ENCODE results near the gene OR10H4.
"Not testable (repeated sequence)": the region's sequence is repeated elsewhere in the genome, so short reads cannot be mapped to it uniquely, and the experiment has no call there.

The OR10H4 gene, protein sequence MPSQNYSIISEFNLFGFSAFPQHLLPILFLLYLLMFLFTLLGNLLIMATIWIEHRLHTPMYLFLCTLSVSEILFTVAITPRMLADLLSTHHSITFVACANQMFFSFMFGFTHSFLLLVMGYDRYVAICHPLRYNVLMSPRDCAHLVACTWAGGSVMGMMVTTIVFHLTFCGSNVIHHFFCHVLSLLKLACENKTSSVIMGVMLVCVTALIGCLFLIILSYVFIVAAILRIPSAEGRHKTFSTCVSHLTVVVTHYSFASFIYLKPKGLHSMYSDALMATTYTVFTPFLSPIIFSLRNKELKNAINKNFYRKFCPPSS

DNA sequence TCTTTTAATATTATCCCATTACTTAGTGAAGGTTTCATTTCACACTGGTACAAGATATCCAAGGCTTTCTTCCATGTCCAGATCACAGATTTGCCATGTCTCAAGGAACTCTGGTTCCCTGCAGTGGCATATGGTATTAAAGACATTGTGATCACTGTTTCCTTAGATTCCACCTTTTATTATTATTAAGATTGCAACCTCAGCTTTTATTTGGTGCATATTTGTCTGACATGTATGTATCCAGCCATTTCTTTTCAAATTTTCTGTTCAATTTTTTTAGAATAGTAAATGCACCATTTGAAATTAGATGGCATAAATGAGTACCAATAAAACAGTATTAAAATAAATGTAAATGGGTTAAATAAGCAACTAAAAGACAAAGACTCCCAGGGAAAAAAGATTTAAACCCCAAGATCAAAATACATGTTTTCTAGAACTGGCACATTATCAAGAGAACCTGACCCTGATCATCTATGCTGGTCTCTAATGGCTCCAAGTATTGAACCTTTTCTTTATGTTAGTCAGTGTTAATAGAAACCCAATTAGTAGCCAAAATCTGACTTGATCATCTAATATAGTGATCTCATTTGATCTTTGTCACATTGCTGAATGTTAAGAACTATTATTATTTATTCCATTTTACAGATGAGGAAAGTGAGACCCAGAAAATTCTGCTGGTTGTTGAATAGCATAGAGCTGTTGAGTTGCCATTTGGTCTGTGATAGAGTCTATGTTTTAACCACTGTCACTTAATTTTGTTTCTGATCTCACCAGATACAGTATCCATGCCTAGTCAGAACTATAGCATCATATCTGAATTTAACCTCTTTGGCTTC, at the start of gene OR10H4:
OR10H4 (plus strand) TSS at position 786 of the 836 bp plus-strand sequence; CDS start at position 786, 0 bp downstream.
- no peak for DNase-seq

DNA sequence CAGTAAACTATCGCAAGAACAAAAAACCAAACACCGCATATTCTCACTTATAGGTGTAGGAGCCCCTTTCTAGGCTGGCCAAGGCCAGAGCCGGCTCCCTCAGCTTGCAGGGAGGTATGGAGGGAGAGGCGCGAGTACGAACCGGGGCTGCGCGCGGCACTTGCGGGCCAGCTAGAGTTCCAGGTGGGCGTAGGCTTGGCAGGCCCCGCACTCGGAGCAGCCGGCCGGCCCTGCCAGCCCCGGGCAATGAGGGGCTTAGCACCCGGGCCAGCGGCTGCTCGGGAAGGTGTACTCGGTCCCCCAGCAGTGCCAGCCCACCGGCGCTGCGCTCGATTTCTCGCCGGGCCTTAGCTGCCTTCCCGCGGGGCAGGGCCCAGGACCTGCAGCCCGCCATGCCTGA, 49.2 kb upstream of the OR10H4 start:
- not testable (repeated sequence) for DNase-seq

DNA sequence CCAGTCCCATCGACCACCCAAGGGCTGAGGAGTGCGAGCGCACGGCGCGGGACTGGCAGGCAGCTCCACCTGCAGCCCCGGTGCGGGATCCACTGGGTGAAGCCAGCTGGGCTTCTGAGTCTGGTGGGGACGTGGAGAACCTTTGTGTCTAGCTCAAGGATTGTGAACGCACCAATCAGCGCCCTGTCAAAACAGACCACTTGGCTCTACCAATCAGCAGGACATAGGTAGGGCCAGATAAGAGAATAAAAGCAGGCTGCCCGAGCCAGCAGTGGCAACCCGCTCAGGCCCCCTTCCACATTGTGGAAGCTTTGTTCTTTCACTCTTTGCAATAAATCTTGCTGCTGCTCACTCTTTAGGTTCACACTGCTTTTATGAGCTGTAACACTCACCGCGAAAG, 48.8 kb upstream of the OR10H4 start:
- not testable (repeated sequence) for DNase-seq

DNA sequence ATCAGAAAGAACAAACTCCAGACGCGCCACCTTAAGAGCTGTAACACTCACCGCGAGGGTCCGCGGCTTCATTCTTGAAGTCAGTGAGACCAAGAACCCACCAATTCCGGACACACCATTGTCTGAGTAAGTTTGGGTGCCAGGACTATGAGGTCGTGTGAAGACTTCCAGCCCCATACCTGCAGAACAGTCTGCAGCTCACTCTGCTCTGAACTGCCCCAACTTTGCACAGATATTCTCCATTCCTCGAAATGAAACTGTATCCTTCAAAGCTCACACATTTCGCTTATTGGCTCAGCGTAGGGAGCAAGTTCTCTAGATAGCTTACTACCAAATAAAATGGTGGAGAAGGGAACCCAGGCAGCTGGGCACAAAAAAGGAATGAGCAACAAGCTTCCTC, 48.3 kb upstream of the OR10H4 start:
- DNase-seq = no peak

DNA sequence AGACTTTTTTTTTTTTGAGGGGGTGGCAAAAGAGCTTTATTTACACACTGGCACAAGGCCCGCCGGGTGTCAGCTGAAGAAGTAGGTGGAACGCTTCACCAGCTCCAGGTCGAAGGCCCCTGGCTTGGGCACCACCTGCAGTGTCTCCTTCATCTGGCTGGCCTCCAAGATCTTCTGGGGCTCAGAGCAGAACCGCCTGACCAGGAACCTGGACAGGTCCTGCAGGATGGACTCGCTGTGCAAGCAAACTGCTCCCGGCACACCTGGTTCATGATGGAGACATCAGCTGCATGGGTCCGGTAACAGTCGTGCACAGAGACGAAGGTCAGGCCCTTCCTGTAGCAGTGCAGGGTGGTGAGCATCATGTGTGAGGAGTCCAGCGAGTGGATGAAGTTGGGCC, 46.6 kb upstream of the OR10H4 start:
- DNase-seq = no peak

DNA sequence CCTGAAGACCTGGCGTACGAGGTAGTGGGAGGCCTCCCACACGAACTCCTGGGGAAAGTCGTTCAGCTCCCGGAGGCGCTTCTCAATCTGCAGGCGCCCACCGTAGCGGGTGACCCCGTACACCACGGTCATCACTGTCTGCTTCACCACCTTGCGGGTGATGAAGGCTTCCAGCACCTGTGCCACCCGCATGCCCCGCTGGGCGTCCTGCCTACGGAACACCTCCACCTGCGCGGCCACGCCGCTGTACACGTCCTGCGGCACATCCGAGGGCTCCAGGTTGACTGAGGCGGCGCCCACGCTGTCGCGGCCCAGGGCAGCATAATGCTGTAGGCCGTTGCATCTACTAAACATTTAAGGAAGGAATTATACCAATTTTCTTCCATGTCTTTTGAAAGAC, 45.9 kb upstream of the OR10H4 start:
- DNase-seq = not testable (repeated sequence)

DNA sequence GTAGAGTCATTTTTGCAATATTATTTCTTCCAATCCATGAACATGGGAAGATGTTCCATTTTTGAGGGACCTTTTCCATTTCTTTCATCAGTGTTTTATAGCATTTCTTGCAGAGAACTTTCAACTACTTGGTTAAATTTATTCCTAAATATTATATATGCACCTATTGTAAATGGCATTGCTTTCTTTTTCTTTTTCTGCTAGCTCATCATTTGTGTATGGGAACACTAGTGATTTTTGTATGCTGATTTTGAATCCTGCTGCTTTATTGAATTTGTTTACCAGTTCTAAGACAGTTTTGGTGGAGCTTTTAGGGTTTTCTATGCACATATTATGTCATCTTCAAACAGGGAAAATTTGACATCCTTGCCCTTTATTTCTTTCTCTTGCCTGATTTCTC, 43.8 kb upstream of the OR10H4 start:
- DNase-seq = no peak

DNA sequence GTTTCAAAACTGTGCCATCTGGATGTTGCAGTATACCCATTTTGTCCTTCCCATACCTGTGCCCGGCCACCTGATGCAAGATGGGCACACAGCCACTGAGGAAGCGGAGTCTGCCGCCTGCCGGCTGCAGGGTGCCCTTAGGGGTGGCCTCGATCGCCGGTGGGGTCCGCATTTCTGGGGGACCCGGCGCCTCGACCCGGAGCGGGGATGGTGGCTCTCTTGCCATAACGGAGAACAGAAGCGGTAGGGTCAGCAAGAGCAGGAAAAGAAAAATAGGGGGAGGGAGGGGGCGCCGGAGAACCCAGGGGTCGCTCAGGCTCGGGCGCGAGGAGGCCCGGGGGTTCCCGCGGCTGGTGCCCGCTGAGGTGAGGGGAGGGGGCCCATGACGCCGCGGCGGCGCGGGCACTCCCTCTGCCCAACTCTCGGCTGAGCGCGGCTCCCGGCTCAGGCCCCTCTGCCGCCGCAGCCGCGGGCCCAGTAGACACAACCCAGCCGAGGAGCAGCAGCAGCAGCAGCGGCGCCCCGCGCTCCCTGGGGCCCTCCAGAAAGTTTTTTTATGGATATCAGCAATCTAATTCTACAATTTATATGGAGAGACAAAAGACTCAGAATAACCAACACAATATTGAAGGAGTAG, 37.1 kb upstream of the OR10H4 start:
- no peak for DNase-seq

DNA sequence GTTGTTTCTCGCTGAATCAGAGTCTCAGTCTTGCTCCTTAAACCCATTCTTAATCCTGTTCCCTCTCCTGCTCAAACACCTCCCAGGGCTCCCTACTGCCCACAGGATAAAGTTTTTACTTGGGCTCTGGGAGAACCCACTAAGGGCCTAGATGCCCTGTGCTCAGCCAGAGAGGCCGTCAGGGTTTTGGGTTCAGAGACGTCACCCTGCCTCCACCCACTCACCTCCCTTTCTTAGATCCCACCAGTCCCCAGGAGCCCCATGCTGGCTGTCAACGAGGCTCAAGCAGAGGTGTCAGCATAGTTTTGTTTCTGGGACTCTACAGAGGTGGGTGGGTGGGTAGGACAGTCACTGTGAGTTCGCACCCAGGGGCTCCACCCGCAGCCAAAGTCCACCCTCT, 35.4 kb upstream of the OR10H4 start:
- DNase-seq = no peak

DNA sequence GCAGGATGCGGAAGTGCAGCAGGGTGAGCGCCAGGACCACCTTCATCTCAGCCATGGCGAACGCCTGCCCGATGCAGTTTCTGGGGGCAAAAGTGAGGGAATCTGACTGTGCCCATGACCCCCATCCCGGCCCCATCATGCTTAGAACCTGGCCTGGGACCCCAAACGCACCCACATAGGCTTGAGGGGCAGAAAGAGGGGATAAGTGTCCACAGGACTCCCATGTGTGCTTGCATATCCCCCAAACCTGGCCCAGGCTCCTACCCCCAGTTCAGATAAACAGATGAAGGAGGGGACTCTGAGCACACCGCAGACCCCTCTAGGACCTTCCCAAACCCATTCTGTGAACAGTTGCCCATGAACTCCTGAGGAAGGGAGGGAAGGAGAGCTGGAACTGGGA, 35.0 kb upstream of the OR10H4 start:
- DNase-seq = no peak

DNA sequence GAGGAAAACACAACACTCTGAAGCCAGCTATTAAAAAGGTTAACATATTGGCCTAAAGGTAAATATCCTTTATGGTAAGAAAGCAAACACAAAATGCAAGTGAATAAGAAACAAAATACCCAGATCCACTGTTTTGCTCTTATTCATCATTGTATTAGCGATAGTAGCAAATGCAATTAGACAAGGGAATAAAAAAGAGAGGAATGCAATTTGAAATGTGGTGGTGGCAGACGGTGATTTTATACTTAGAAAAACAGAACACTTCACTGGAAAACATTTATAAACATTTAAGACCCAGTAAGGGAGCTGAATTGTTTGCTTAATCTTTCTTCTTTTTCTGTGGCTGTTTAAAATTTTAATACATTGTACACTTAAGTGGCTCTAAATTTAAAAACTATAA, 33.7 kb upstream of the OR10H4 start:
- no peak for DNase-seq

DNA sequence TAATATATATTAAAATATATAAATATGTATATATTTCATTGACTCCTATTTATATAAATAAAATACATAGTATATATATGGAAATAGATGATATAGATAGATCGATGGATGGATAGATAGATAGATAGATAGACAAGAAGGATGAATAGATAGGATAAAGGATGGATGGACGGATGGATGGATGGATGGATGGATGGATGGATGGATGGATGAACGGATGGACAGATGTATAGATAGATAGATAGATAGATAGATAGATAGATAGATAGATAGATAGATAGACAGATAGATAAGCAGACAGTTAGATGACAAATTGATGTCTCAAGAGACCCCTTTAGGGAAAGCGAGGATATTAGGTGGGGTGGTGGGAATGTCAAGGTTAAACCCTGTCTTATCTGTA, 29.6 kb upstream of the OR10H4 start:
- no peak for DNase-seq

DNA sequence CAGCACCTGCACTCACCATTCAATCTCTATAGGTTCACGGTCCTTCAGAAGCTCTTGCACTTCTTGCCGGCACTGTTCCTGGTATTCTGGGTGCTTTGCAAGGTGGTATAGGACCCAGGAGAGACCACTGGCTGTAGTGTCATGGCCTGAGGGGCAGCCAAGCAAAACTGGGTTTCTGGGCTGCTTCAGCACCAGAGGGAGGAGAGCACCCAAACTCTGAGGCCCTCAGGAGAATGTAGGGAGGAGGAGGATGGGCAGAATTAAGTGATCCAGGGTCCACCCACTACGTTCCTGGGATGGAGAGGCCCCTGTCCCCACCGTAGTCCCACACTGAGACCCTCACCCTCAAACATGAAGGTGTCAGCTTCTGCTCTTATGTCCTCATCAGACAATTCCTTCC, 26.8 kb upstream of the OR10H4 start:
- no peak for DNase-seq

DNA sequence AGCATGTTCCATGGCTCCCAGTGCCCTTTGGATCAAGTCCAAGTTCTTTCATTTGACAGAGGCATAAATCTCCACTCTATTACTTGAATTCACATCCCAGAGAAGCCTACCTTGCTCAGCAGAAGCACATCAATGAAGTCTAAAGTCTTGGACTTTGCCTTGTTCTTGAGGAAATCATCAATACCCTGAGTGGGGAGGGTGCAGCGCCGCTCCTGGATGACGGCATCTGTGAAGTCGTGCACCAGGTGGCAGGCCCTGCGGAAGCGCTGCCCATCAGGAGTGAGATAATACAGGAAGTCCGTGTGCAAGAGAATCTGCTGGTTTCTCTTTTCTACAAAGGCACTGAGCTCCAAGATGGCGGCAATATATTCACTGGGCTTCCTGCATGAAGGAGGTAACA, 25.1 kb upstream of the OR10H4 start:
- DNase-seq = no peak

DNA sequence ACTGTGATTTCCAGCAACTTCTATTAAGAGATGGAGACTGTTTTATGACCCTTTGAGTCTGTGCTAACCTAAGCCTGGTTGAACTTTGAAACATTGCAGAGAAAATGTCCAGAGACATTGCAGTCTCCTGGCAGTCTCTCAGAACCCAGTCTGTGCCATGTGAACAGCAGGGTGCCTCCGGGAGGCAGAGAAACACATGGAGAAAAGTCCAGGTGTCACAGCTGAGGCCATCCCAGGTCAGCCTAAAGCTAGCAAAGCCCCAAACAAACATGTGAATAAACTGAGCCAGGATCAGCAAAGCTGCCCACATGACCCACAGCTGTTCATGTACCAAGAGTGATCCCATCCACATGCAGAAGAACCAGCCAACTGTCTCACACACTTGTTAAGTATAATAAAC, 22.3 kb upstream of the OR10H4 start:
- peak; percentile 53 for DNase-seq

DNA sequence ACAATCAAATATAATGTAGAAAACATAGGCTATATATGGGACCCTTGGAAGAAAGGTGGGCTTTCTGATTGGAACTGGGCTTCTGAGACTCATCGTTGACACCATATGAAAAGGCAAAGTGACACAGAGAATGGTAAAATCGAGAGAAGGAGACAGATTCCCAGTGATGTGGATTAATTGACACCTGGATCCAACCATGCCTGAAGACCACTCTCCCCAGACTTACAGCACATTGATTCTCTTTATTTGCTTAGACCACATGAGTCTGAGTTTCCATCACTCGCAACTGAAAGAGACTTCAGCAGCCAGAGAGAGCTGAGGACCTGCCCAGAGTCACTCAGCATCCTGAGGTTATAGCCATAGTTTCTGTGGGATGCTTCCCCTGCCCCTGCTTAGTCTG, 20.5 kb upstream of the OR10H4 start:
- no peak for DNase-seq

DNA sequence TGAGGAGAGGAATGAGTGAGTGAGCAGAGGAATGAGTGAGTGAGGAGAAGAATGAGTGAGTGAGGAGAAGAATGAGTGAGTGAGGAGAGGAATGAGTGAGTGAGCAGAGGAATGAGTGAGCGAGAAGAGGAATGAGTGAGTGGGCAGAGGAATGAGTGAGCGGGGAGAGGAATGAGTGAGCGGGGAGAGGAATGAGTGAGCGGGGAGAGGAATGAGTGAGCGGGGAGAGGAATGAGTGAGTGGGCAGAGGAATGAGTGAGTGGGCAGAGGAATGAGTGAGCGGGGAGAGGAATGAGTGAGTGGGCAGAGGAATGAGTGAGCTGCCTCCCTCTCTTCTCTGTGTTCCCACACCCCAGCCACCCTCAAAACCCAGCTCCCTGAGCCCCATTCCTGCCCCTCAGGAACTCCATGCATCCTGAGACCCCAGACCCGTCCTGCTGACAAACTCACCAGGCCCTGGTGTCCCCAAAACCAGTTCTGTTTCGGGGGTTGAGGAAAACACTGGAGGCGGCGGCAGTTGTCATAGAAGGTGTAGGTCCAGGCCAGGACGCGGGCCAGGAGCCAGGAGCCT, 15.0 kb upstream of the OR10H4 start:
- DNase-seq = not testable (repeated sequence)

DNA sequence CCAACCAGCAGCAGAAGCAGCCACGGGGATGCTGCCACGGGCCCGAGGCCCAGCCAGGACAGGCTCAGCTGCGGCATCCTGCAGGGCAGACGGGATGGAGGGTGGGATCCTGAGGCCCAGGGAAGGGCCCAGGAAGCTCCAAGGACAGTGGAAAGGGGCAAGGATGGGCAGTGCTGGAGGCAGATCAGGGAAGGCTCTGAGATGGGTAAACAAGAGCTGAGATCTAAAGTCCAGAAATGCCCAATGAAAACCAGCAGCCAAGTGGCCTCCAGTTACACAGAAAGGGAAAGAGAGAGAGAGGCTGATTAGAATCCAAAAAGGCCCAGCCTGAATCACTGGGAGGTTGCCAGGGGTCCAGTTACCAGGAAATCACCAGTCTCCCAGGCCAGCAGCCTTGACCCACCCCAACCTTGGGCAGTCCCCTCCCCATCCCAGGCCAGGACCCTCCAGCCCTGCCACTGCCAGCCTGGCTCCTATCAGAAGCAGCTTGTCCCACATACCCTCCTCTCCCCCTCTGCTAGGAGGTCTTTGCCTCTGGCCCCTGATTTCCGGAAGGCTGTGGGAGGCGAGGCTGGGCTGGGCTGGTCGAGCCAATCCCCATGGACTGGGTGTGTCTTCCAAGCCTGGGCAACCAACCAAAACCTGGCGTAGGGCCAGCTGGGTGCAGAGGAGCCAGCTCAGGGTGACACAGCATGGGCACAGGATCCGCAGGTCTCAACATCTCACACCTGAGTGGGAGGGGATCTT, 14.3 kb upstream of the OR10H4 start, which contains the start of gene CYP4F11:
CYP4F11 (minus strand) TSS at position 198 of the 747 bp plus-strand sequence; CDS start at position 77, 121 bp downstream.
- DNase-seq = peak; percentile 29

DNA sequence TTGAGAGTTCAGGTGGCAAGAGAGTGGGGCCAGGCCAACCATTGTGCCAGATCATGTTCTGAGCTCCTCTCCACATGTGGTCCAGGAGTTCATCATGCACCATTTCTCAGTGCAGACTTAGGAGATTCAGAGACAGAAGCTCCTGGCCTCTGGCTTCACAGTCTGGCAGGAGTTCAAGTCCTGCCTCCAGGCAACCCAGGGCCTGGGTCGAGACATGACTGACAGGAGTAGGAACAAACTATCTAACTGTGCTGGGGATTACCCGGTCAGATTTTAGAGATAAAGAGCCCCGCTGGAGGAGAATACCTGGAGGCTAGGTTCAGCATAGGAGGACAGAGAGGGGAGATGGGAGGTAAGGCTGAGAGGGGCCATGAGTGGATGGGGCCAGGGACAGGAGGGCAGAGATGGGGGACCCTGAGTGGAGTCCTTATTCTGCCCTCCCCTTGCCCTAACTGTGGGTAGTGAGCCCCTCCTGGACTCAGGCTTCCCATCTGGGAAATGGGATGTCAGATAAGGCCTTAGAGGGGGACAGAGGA, 13.6 kb upstream of the OR10H4 start:
- DNase-seq = no peak

DNA sequence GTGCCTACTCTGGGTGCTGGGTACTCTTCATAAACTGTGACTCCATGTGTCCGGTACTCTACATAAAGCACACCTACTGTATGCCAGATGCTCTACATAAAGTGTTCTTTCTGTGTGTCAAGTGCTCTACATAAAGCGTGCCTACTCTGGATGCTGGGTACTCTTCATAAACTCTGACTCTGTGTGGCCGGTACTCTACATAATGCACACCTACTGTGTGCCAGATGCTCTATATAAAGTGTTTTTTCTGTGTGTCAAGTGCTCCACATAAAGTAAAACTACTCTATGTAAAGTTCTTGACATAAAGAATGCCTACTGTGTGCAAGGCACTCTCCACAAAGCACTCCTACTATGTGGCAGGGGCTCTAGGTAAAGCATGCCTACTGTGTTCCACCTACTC, 12.6 kb upstream of the OR10H4 start:
- DNase-seq = no peak

DNA sequence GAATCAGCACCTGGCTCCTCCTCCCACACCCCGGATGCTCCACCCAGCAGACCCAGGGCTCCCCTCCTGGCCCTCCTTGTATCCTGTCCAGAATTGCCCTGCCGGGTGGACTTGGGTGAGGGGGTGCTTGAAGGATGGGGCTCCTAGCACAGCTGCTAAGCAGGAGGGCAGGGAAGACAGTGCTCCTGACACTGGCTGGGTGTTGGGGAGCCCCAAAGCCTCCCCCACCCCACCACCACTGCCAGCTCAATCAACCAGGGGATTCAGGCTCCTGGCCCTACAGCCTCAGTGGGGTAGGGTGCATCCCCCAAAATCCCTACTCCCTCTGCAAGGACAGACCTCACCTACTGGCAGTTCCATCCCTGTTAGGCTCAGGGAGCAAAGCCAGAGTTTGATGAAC, 11.9 kb upstream of the OR10H4 start:
- DNase-seq = no peak

DNA sequence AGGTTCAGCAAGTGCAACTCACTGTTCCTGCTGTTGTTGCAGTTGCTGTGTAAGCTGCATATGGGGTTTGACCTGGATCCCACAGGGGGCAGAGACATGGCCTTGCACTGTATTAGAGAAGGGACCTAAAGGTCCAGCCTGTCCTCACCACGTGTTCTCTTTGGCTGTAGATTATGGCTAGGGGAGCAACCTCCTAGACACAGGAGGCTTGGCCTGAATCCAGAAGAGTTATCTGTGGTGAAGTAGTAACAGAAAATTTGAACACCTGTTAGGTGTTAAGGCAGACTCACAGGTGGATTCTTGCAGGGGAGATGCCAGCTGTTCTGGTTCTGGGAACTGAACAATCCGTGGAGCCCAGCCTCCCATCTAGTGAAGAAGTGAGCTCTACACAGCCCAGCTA, 11.0 kb upstream of the OR10H4 start:
- no peak for DNase-seq

Data from NCI-H82 (cell line).